T-helper 2 cell treated with Interferon-gamma antibody and Interleukin-4, amounts not matched to agents 100 ng/mL and 5 ng/mL, for 36 hours (primary cell): ENCODE results near the gene ACTRT3. TPM values are rescaled to one million over a fixed set of nuclear protein-coding genes. Genes with fewer than 3 reads are reported as not detected.

ENCODE experiments used
- intact Hi-C: fragments of 100-400 bp; cut with micrococcal nuclease; formaldehyde crosslinking; loops from one replicate; pipeline ENCODE4 v1.15.1; 2023
- total RNA-seq: library from RNA; stranded (reverse); gene quantifications from 2 replicates; pipeline ENCODE4 v1.2.3, GENCODE V29; 2022

ACTRT3 gene
- 0.45 and 0.61 TPM in 2 replicates for total RNA-seq

DNA sequence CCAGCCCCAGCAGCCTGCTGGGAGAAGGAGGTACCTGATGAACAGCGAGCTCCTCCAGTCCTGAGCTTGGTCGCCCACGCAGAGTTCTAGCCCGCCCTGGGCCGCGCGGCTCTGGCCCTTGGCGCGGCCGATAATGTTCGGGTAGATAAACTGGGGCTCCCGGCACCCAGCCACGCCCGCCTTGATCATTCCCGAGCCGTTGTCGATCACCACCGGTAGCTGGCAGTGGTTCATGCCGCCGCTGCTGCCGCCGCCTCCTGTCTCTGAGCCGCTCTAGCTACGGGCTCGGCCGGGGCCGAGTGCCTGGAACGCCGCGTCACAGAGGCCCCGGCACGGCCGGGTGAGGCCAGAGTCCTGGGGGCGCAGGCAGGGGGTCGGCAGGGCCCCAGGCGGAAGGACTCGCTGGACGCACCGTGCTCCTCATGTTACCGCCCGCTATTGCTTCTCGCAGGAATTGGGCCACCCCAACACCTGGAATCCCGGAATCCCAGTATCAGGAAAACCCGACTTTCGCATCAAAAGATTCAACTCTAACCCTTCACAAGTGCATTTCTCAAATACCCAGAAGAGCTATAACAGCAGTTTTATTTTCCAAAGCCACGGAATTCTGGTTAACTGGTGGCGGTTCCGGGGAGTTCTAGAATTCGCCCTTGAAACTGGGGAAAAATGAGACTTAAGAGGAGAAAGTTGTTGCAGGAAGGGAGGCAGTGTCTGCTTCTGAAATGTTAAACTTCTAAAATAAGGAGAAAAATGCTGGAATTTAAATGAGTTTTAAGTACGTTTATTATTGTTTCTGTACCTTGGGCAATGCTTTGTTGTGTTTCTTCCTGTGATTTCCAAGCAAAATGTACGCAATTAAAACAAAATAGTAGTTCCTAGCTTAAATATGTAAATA is at the start of gene ACTRT3:
TSS of gene ACTRT3 (minus strand) at position 275 of the 895 bp plus-strand sequence. CDS start at position 234, 41 bp downstream.
- intact Hi-C loops: loop anchor here (5.0 kb wide), 2 partner anchors 1138 to 1693 kb away; partner anchors contain the start of genes EIF5A2 and TNIK

DNA sequence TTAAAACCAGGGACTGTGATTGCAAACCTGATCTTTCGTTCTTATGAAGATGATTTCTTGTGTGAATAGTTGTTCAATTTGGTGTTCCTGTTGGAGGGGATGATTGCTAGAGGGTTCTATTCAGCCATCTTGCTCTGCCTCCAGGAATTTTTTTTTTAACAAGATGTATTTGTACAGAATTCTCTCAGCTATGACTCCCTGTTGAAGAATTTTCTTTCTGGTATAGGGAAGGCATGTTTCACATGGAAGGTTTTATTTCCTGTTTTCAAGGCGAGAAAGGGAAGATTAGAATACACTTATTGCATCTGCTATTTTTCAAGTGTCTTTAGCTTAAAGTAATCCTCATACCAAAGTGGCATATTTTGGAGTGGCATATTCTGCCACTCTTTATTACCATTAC is 49.0 kb upstream of the ACTRT3 start:
- intact Hi-C loops: no loop called here

- intact Hi-C loops: no loop called here
Observed at GRCh38 chr3:169815590-169816150, 46.3 kb upstream of the ACTRT3 start.

- intact Hi-C loops: loop anchor here (1.0 to 5.0 kb wide), 7 partner anchors 51 to 543 kb away; partner anchors contain the start of genes GPR160, MECOM, PHC3 and PRKCI
Observed at GRCh38 chr3:169813757-169814517, 44.6 kb upstream of the ACTRT3 start.

- intact Hi-C loops: loop anchor here (1.0 to 5.0 kb wide), 7 partner anchors 50 to 544 kb away; partner anchors contain the start of genes GPR160, MECOM, PHC3 and PRKCI
Observed at GRCh38 chr3:169813278-169813677, 43.9 kb upstream of the ACTRT3 start.

DNA sequence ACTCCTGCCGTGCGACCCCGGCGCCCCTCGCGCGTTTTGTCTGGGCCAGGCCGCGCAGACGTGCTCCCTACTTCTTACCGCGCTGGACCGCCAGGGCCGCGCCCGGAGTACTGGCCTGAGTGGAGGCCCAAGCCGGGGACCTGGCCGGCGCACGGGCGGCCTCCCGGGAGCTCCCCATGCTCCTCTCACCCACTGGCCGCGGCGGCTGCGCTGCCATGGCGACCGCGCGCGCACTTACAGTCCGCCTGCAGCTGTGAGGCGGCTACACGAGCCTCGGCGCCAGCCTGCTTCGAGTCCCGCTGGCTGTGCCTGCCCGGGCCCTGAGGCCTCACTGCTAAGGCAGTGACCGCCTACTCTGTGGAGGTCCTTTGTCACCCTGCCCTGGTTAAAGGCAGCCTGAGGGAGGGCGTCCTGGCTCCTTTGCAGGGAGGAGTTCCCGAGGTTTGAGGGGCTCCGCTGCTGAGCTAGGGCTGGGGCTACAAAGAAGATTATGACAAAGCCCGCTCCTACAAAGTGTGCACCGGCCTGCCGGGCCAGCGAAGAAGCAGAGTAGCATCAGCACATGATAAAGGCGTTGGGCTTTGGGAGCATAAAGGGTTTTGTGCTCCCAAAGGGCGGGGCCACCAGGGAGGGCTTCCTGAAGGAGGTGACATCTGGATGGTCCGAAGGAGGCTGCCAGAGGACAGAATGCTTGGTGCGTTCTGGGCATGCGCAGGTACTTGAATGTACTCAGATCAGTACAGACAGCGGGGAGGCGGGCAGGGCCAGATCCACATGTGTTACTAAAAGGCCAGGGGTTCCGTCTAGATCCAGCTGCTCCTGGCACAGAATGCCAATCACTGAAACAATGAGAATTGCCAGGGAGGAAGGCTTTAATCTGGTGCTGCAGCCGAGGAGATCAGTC is 43.2 kb upstream of the ACTRT3 start, which contains the start of the genes LRRC34 and LRRIQ4:
TSS of gene LRRC34 (minus strand) at position 573 of the 904 bp plus-strand sequence. CDS start at position 217, 356 bp downstream.
TSS of gene LRRIQ4 (plus strand) at position 539 of the 904 bp plus-strand sequence. CDS start 9,052 bp downstream, outside the sequence.
- intact Hi-C loops: loop anchor here (1.0 to 5.0 kb wide), 8 partner anchors 39 to 544 kb away; partner anchors contain the start of genes GPR160, MECOM, MYNN and PHC3

- intact Hi-C loops: loop anchor here (1.0 to 5.0 kb wide), 7 partner anchors 38 to 545 kb away; partner anchors contain the start of genes GPR160, MECOM, MYNN and PHC3
Observed at GRCh38 chr3:169811631-169812331, 42.4 kb upstream of the ACTRT3 start.

GRCh38 chr3:169809230-169809795 is 40.0 kb upstream of the ACTRT3 start:
- intact Hi-C loops: no loop called here

DNA sequence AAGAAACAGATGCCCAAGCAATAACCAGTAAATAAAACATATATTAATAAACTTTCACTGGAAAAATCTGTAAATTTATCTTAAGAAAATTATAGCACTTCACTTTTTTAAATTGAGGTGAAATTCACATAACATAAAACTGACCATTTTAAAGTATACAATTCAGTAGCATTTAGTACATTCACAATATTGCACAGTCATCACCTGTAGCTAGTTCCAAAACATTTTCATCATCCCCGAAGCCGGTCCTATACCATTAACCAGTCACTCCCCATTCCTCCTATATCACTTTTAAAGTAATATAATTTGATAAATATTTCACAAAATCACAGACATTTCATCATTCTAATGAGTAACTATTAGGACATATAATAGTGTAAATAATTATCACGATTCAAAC is 35.3 kb upstream of the ACTRT3 start:
- intact Hi-C loops: no loop called here

DNA sequence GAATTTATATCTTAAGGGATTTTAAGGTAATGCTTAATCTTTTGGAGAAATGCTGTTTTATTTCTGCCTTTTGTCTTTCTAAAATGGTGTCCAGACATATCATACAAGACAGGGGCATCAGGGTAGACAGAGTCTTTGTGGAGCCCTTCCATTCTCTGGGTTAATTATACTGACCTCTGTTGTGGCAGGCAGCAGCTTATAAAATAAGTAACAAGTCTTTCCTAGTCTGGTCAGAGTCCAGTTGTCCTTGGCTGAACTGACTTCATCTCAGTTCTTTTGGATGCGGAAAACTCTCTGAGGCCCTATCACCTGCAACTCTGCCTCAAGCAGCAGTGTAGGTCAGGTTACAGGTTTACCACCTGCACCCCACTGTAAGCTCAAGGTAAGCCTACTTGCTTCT is 23.0 kb upstream of the ACTRT3 start:
- intact Hi-C loops: no loop called here

DNA sequence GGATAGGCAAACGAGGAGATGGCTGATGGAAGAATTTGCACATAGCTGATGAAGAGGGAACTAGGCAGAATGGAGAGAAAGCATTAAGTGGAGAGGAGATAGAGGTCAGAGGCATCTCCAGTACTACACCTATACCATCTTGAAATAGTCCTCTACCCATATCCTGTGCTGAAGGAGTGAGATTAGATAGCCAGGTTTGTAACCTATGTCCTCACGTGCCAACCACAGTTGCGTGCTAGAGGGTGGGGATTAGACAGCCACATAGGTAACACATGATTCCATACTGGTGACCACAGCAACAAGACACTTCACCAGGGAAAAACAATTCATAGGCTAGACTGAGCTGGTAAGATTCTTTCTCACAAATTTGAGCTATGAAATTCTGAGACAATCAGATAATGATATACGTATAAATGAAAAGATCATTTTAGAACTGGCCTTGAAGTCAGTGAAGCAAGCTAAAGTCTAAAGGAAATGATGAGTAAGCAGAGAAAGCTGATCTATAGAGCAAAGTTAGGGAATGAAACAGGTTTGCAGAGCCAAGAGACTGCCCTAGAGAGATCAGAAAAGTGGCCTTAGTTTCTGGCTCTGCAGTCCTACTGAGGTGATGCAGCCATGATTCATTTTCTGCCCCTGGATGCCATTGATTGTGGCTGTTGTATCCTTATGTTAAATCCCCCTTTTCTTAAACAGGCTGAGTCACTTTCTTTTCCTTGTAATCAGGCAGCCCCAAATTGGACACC is 21.5 kb upstream of the ACTRT3 start:
- intact Hi-C loops: no loop called here

- intact Hi-C loops: no loop called here
Observed at GRCh38 chr3:169790219-169790618, 20.9 kb upstream of the ACTRT3 start.

DNA sequence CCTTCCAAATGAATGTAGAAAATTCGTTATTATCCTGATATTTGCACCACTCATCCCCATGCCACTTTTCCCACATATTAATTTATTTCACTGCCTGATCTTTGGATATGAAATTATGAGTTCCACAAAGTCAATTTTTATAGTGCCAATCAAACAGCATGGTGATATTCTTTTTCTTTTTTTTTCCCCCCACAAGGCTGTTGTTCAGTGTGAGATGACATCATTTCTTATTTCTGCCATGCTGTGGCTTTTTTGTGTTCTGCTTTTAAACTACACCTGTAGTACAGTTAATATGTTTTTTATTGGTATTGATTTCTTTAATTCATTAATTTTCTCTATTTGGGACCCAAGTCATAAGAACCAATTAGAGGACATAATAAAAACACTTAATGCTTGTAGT is 18.4 kb upstream of the ACTRT3 start:
- intact Hi-C loops: no loop called here

GRCh38 chr3:169787120-169787519 is 17.8 kb upstream of the ACTRT3 start:
- intact Hi-C loops: no loop called here

- intact Hi-C loops: no loop called here
Observed at GRCh38 chr3:169781209-169781855, 12.0 kb upstream of the ACTRT3 start.

DNA sequence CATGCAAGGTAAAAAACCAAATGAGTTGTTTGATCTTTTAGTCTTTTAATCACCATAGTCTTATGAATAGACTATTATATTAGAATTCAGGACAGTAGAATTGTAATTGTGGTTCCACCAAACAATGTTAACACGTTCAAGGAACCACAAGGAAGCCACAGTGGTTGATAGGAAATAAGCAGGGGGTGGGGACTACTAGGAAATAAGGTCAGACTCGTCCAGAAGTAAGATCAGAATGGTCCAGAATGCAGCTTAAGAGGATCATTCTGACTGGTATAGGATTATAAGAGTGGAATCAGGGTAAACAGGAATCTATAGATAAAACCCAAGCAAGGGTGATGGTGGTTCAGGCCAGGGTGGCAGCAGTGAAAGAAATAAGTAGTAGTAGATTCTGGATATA is 11.4 kb upstream of the ACTRT3 start:
- intact Hi-C loops: no loop called here

- intact Hi-C loops: no loop called here
Observed at GRCh38 chr3:169777822-169778221, 8.5 kb upstream of the ACTRT3 start.

DNA sequence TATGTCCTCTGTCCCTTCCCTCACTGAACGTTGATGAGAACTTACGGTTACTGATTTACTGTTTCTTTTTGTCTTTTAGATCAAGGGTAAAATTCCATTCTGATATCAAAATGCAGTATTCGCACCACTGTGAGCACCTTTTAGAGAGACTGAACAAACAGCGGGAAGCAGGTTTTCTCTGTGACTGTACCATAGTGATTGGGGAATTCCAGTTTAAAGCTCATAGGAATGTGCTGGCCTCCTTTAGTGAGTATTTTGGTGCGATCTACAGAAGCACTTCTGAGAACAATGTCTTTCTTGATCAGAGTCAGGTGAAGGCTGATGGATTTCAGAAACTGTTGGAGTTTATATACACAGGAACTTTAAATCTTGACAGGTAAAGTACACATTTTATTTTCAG is 4.8 kb upstream of the ACTRT3 start:
- intact Hi-C loops: loop anchor here (5.0 kb wide), 1 partner anchor 1133 kb away; the partner anchor contains the start of gene EIF5A2
